Stimulated activated naive CD8-positive, alpha-beta T cell treated with anti-CD3 and anti-CD28 coated beads, Interleukin-15, Interleukin-2, amounts not matched to agents 100 ng/mL and 50 ng/mL, for 24 hours (primary cell): ENCODE data around the gene C2orf92.

Experiments
- H3K27ac Mint-ChIP-seq: one replicate; pipeline ENCODE4 v1.8.0; 2021; ENCODE audit warnings: mild to moderate bottlenecking, mixed read lengths
- H3K27me3 Mint-ChIP-seq: one replicate; pipeline ENCODE4 v1.8.0; 2021; ENCODE audit warnings: mixed read lengths
- H3K36me3 Mint-ChIP-seq: one replicate; pipeline ENCODE4 v1.8.0; 2021; ENCODE audit warnings: low read depth, mixed read lengths
- H3K4me1 Mint-ChIP-seq: one replicate; pipeline ENCODE4 v1.8.0; 2021; ENCODE audit warnings: low read depth, mixed read lengths
- H3K4me3 Mint-ChIP-seq: one replicate; pipeline ENCODE4 v1.8.0; 2021; ENCODE audit warnings: mild to moderate bottlenecking, mixed read lengths
- H3K9me3 Mint-ChIP-seq: one replicate; pipeline ENCODE4 v1.8.0; 2021; ENCODE audit warnings: mixed read lengths

Gene C2orf92

DNA sequence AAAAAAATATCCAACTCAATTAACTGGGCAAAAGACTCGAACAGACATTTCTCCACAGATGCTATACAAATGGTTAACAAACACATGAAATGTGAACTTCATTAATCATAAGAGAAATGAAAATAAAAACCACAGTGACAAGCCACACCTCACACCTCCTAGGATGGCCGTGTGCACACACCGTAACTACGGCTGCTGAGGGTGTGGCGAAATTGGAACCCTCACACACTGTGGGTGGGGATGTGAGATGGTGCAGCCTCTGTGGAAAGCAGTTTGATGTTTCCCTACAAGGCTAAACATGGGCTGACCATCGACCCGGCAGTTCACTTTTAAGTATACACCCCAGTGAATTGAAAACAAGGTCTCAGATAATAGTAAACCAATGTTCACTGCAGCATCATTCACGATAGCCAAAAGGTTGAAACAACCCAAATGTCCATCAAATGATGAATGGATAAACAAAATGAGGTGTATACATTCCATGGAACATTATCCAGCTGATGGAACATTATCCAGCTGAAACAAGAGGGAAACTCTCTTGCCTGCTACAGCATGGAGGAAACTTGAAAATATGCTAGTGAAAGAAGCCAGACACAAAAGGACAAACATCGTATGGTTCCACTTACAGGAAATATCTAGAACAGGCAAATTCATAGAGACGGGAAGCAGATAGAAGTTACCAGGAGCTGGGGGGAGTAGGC is 76.1 kb downstream of the C2orf92 start:
- Mint-ChIP-seq H3K36me3 (peaks cover 27% of the 10 kb centered on the region), H3K4me3 (no peak overlapping the region), H3K4me1 (peaks cover 78% of the 10 kb centered on the region), H3K27ac (peak overlapping the region; percentile 47), H3K27me3 (no peaks in the 10 kb centered on the region), H3K9me3 (no peaks in the 10 kb centered on the region)

DNA sequence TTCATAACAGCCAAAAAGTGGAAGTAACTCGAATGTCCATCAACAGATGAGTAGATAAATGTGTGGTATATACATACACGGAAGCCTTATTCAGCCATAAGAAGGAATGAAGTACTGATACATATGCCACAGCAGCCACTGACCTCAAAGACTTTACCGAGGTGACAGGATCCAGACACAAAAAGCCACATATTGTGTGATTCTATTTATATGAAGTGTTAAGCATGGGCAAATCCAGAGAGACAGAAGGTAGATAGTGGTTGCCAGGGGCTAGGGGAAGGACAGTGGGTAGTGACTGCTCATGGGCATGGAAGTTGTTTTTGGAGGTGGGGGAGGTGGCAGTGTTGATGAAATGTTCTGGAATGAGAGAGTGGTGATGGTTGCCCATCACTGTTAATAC is 77.8 kb downstream of the C2orf92 start:
- Mint-ChIP-seq H3K27ac (no peak overlapping the region), H3K9me3 (no peaks in the 10 kb centered on the region), H3K36me3 (peaks cover 12% of the 10 kb centered on the region), H3K27me3 (no peaks in the 10 kb centered on the region), H3K4me1 (peaks cover 61% of the 10 kb centered on the region), H3K4me3 (no peak overlapping the region)

DNA sequence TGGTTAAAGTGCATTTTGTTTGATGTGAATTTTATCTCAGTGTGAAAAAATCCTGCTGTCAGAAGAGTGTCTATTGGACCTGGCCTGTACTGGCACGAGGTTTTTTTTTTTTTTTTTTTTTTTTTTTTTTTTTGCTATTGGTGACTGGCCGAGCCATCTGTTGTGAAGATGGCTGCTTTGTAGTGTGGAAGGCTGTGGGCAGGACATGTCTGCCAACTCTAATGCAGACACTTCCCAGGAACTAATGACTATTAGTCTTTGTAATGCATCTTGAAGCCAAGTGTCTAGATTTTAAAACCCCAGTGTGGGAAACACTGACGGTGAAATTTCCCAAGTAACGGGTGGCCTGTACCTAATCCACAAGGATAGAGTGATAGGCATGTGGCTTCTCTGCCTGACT is 78.2 kb downstream of the C2orf92 start:
- Mint-ChIP-seq H3K9me3 (no peaks in the 10 kb centered on the region), H3K36me3 (peaks cover 11% of the 10 kb centered on the region), H3K4me1 (peaks cover 57% of the 10 kb centered on the region), H3K27ac (no peak overlapping the region), H3K4me3 (no peak overlapping the region), H3K27me3 (no peaks in the 10 kb centered on the region)

- no peak overlapping the region for H3K27ac Mint-ChIP-seq
- no peaks in the 10 kb centered on the region for H3K27me3 Mint-ChIP-seq
- peaks cover 40% of the 10 kb centered on the region for H3K4me1 Mint-ChIP-seq
- H3K4me3 Mint-ChIP-seq = no peak overlapping the region
- H3K36me3 Mint-ChIP-seq = peaks cover 2% of the 10 kb centered on the region
- no peaks in the 10 kb centered on the region for H3K9me3 Mint-ChIP-seq
Observed at GRCh38 chr2:97749581-97749980, 80.1 kb downstream of the C2orf92 start.

DNA sequence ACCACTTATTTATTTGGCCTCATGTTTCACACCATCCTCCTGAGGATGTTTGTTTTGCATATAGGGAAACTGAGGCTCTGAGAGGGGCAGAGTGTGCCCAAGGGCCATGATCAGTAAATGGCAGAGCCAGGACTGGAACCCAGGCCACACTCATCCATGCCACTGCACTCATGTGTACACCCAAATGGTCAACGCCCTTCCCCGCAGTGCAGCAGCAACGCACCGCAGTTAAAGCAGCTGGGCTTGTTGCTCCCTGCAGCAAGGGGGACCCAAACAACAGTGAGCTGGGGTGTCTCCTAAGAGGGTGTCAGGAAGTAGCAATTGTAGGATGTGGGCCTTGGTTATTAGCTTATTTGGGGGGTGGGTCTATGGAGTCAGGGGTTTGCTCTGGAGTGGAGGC is 80.5 kb downstream of the C2orf92 start:
- Mint-ChIP-seq H3K36me3 (peaks cover 6% of the 10 kb centered on the region), H3K27ac (no peak overlapping the region), H3K4me3 (no peak overlapping the region), H3K4me1 (peaks cover 35% of the 10 kb centered on the region), H3K27me3 (no peaks in the 10 kb centered on the region), H3K9me3 (no peaks in the 10 kb centered on the region)

- Mint-ChIP-seq H3K36me3 (peaks cover 15% of the 10 kb centered on the region), H3K27ac (no peak overlapping the region), H3K27me3 (no peaks in the 10 kb centered on the region), H3K9me3 (no peaks in the 10 kb centered on the region), H3K4me3 (no peak overlapping the region), H3K4me1 (peaks cover 19% of the 10 kb centered on the region)
Observed at GRCh38 chr2:97751752-97752151, 82.2 kb downstream of the C2orf92 start.
